Large intestine (tissue), 3 donors: Measurements from ENCODE around the gene GLRX5. TPM values are rescaled to one million over a fixed set of nuclear protein-coding genes. Genes with fewer than 3 reads are reported as not detected.

Source experiments
- DNase-seq, 2 donors: peaks; one replicate each; pipeline versions ENCODE4 v3.0.0 to v3.0.0-alpha.2; 2013
- H3K27ac ChIP-seq: one replicate; pipeline ENCODE4 v1.5.1; 2013; ENCODE audit warnings: low read length
- H3K27me3 ChIP-seq: 2 replicates; pipeline ENCODE4 v1.6.1; 2013; ENCODE audit warnings: low read length; ENCODE audit not compliant: control insufficient read depth, insufficient read depth
- H3K36me3 ChIP-seq: 2 replicates; pipeline ENCODE4 v1.6.1; 2013; ENCODE audit warnings: low read length; ENCODE audit not compliant: control insufficient read depth, insufficient read depth
- H3K4me1 ChIP-seq: one replicate; pipeline ENCODE4 v1.6.1; 2013; ENCODE audit warnings: low read length; ENCODE audit not compliant: control insufficient read depth, insufficient read depth
- H3K4me3 ChIP-seq: one replicate; pipeline ENCODE4 v1.5.1; 2013; ENCODE audit warnings: low read length
- H3K9me3 ChIP-seq: one replicate; pipeline ENCODE4 v1.6.1; 2013; ENCODE audit warnings: mild to moderate bottlenecking, low read depth, low read length, moderate library complexity; ENCODE audit not compliant: control insufficient read depth
- WGBS: methylation state at CpG from one replicate; pipeline ENCODE4 v1.1.5; 2013; ENCODE audit warnings: low lambda C conversion rate; ENCODE audit not compliant: insufficient coverage; 5-methylcytosine and 5-hydroxymethylcytosine counted together
- polyA plus RNA-seq: library from polyadenylated mRNA; unstranded; fragments of 120-200 nt; gene quantifications from one replicate; pipeline ENCODE4 v1.2.1, GENCODE V29; 2013

The GLRX5 gene
- polyA plus RNA-seq, 1 donor = 46.5 TPM

GRCh38 chr14:95498622-95499353 lies 36.1 kb upstream of the GLRX5 start:
- H3K9me3 ChIP-seq = no peaks in the 10 kb centered on the region
- no peak overlapping the region for H3K27ac ChIP-seq
- no peak for DNase-seq
- no peaks in the 10 kb centered on the region for H3K27me3 ChIP-seq
- H3K4me1 ChIP-seq = peaks cover 8% of the 10 kb centered on the region
- WGBS = 92% methylated on average over 2 of the region's 9 CpGs
- no peak overlapping the region for H3K4me3 ChIP-seq
- H3K36me3 ChIP-seq = no peaks in the 10 kb centered on the region

GRCh38 chr14:95499354-95499750 lies 35.5 kb upstream of the GLRX5 start:
- no peaks in the 10 kb centered on the region for H3K27me3 ChIP-seq
- peaks cover 10% of the 10 kb centered on the region for H3K4me1 ChIP-seq
- no CpG with 5 or more reads among the region's 1 CpG for WGBS
- H3K36me3 ChIP-seq = no peaks in the 10 kb centered on the region
- DNase-seq = no peak
- H3K9me3 ChIP-seq = no peaks in the 10 kb centered on the region
- no peak overlapping the region for H3K4me3 ChIP-seq
- H3K27ac ChIP-seq = no peak overlapping the region

- peak; percentile 51 to 69 for DNase-seq
- Histone ChIP-seq H3K4me1 (peaks cover 10% of the 10 kb centered on the region), H3K27ac (no peak overlapping the region), H3K4me3 (no peak overlapping the region), H3K36me3 (no peaks in the 10 kb centered on the region), H3K27me3 (no peaks in the 10 kb centered on the region), H3K9me3 (no peaks in the 10 kb centered on the region)
- WGBS = no CpG with 5 or more reads among the region's 14 CpGs
Measured at GRCh38 chr14:95500201-95500681, 34.6 kb upstream of the GLRX5 start.

- peaks cover 10% of the 10 kb centered on the region for H3K4me1 ChIP-seq
- H3K4me3 ChIP-seq = no peak overlapping the region
- no peak overlapping the region for H3K27ac ChIP-seq
- no peaks in the 10 kb centered on the region for H3K9me3 ChIP-seq
- H3K36me3 ChIP-seq = no peaks in the 10 kb centered on the region
- H3K27me3 ChIP-seq = no peaks in the 10 kb centered on the region
- WGBS = 93% methylated on average over 3 of the region's 14 CpGs
- DNase-seq = no peak
Measured at GRCh38 chr14:95500772-95501401, 34.0 kb upstream of the GLRX5 start.

- Histone ChIP-seq H3K27ac (no peak overlapping the region), H3K4me3 (no peak overlapping the region), H3K27me3 (no peaks in the 10 kb centered on the region), H3K9me3 (no peaks in the 10 kb centered on the region), H3K4me1 (peaks cover 10% of the 10 kb centered on the region), H3K36me3 (no peaks in the 10 kb centered on the region)
- no peak for DNase-seq
- WGBS = 60% methylated on average over 1 of the region's 14 CpGs
Measured at GRCh38 chr14:95502381-95502950, 32.4 kb upstream of the GLRX5 start.

GRCh38 chr14:95503365-95504134 lies 31.3 kb upstream of the GLRX5 start:
- no peak overlapping the region for H3K27ac ChIP-seq
- no peaks in the 10 kb centered on the region for H3K36me3 ChIP-seq
- no peaks in the 10 kb centered on the region for H3K27me3 ChIP-seq
- WGBS = no CpG with 5 or more reads among the region's 8 CpGs
- no peak overlapping the region for H3K4me3 ChIP-seq
- no peak for DNase-seq
- H3K4me1 ChIP-seq = peaks cover 10% of the 10 kb centered on the region
- H3K9me3 ChIP-seq = no peaks in the 10 kb centered on the region

GRCh38 chr14:95504135-95505029 lies 30.5 kb upstream of the GLRX5 start:
- WGBS = 100% methylated on average over 1 of the region's 6 CpGs
- Histone ChIP-seq H3K36me3 (no peaks in the 10 kb centered on the region), H3K27me3 (no peaks in the 10 kb centered on the region), H3K4me3 (no peak overlapping the region), H3K9me3 (no peaks in the 10 kb centered on the region), H3K27ac (no peak overlapping the region), H3K4me1 (peaks cover 10% of the 10 kb centered on the region)
- DNase-seq = no peak

- H3K27ac ChIP-seq = no peak overlapping the region
- 100% methylated on average over 2 of the region's 17 CpGs for WGBS
Measured at GRCh38 chr14:95505030-95505589, 29.7 kb upstream of the GLRX5 start.

GRCh38 chr14:95507174-95507573 lies 27.7 kb upstream of the GLRX5 start:
- H3K4me3 ChIP-seq = no peak overlapping the region
- H3K27ac ChIP-seq = no peak overlapping the region
- no peaks in the 10 kb centered on the region for H3K9me3 ChIP-seq
- WGBS = no CpG with 5 or more reads among the region's 8 CpGs
- DNase-seq = no peak
- H3K27me3 ChIP-seq = no peaks in the 10 kb centered on the region
- no peaks in the 10 kb centered on the region for H3K36me3 ChIP-seq
- H3K4me1 ChIP-seq = peaks cover 3% of the 10 kb centered on the region

More at GRCh38 chr14:95505030-95505589, 29.7 kb upstream of the GLRX5 start:
- H3K4me1 ChIP-seq = peaks cover 8% of the 10 kb centered on the region
- H3K27me3 ChIP-seq = no peaks in the 10 kb centered on the region
- H3K9me3 ChIP-seq = no peaks in the 10 kb centered on the region
- no peak for DNase-seq
- H3K4me3 ChIP-seq = no peak overlapping the region
- no peaks in the 10 kb centered on the region for H3K36me3 ChIP-seq
